ENCODE results near the gene WDCP.
A peak's percentile ranks its signal among the peaks of the same experiment; 100 is the strongest.

The WDCP gene

DNA sequence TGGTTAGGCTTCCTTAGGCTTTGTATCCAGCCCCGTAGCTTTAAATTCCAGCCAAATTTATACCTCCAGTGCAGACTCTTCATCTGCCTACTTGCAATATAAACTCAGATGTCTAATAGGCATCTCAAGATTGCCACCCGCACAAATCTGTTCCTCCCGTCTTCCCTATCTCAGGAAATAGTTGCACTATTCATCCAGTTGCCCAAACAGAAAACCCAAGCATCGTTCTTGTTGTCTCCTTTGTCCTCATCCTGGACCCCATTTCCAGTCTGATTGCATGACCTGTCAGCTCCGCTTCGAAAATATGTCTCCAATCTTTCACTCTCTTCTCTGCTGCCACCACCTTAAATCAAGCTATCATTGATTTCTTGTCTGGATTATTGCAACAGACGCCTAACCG lies 4.6 kb upstream of the WDCP start:
- no peak for DNase-seq (ENCODE audit: low read depth)
- TF ChIP-seq MYC (IDR thresholded peaks at IDR 0.05; ENCODE audit: low read depth, low read length) = no peak
- TF ChIP-seq MAX (IDR thresholded peaks at IDR 0.05; ENCODE audit: low read depth, low read length) = no peak
- no peak for TF ChIP-seq CTCF (IDR thresholded peaks at IDR 0.05; ENCODE audit: low read depth, low read length)
- no peak for TF ChIP-seq POLR2A (IDR thresholded peaks at IDR 0.05; ENCODE audit: extremely low read depth, insufficient read length)
- no peak overlapping the region for H3K4me3 ChIP-seq (ENCODE audit: low read depth, low read length)

- TF ChIP-seq CTCF (IDR thresholded peaks at IDR 0.05; ENCODE audit: low read depth, low read length) (no peak), MYC (IDR thresholded peaks at IDR 0.05; ENCODE audit: low read depth, low read length) (no peak), MAX (IDR thresholded peaks at IDR 0.05; ENCODE audit: low read depth, low read length) (no peak), POLR2A (IDR thresholded peaks at IDR 0.05; ENCODE audit: extremely low read depth, insufficient read length) (no peak)
- DNase-seq (ENCODE audit: low read depth) = no peak
- no peak overlapping the region for H3K4me3 ChIP-seq (ENCODE audit: low read depth, low read length)
These were observed 3.1 kb upstream of the WDCP start for GRCh38 chr2:24050041-24050979.

GRCh38 chr2:24049485-24050021 lies 2.4 kb upstream of the WDCP start, which contains the start of gene FKBP1B:
Gene FKBP1B (plus strand): TSS chr2:24049741. CDS start chr2:24049850, 109 bp downstream.
- peak; percentile 52 for DNase-seq (ENCODE audit: low read depth)
- TF ChIP-seq POLR2A (IDR thresholded peaks at IDR 0.05; ENCODE audit: extremely low read depth, insufficient read length) = no peak
- H3K4me3 ChIP-seq (ENCODE audit: low read depth, low read length) = peak within 1 kb of the TSS; percentile 17

GRCh38 chr2:24048769-24049484 lies 1.7 kb upstream of the WDCP start:
- peak; percentile 28 for DNase-seq (ENCODE audit: low read depth)
- peak overlapping the region; percentile 17 for H3K4me3 ChIP-seq (ENCODE audit: low read depth, low read length)
- TF ChIP-seq POLR2A (IDR thresholded peaks at IDR 0.05; ENCODE audit: extremely low read depth, insufficient read length) = no peak
- TF ChIP-seq MYC (IDR thresholded peaks at IDR 0.05; ENCODE audit: low read depth, low read length) = no peak
- no peak for TF ChIP-seq MAX (IDR thresholded peaks at IDR 0.05; ENCODE audit: low read depth, low read length)
- no peak for TF ChIP-seq CTCF (IDR thresholded peaks at IDR 0.05; ENCODE audit: low read depth, low read length)

- no peak for DNase-seq (ENCODE audit: low read depth)
- no peak overlapping the region for H3K4me3 ChIP-seq (ENCODE audit: low read depth, low read length)
- TF ChIP-seq MAX (IDR thresholded peaks at IDR 0.05; ENCODE audit: low read depth, low read length) (no peak), CTCF (IDR thresholded peaks at IDR 0.05; ENCODE audit: low read depth, low read length) (no peak), MYC (IDR thresholded peaks at IDR 0.05; ENCODE audit: low read depth, low read length) (no peak), POLR2A (IDR thresholded peaks at IDR 0.05; ENCODE audit: extremely low read depth, insufficient read length) (no peak)
These were observed 477 bp upstream of the WDCP start for GRCh38 chr2:24047703-24048033.

GRCh38 chr2:24046599-24046929 lies 627 bp downstream of the WDCP start:
- TF ChIP-seq MYC (IDR thresholded peaks at IDR 0.05; ENCODE audit: low read depth, low read length) = no peak
- TF ChIP-seq CTCF (IDR thresholded peaks at IDR 0.05; ENCODE audit: low read depth, low read length) = no peak
- peak overlapping the region; percentile 77 for H3K4me3 ChIP-seq (ENCODE audit: low read depth, low read length)
- no peak for DNase-seq (ENCODE audit: low read depth)
